Stimulated activated CD8-positive, alpha-beta memory T cell treated with anti-CD3 and anti-CD28 coated beads, Interleukin-7, amount 100 ng/mL, for 48 hours (primary cell): ENCODE results near the gene PITPNC1.
"Not testable (repeated sequence)": the region's sequence is repeated elsewhere in the genome, so short reads cannot be mapped to it uniquely, and the experiment has no call there.

Experiments
- DNase-seq, 2 donors: peaks; one replicate each; pipeline ENCODE4 v3.0.0-alpha.2; 2020; ENCODE audit warnings: low read depth in 1 of 2; ENCODE audit errors: extremely low read depth in 1 of 2

The PITPNC1 gene

GRCh38 chr17:67569873-67570272 lies 192.8 kb downstream of the PITPNC1 start:
- no peak for DNase-seq

- no peak for DNase-seq
Measured at GRCh38 chr17:67570797-67571196, 193.7 kb downstream of the PITPNC1 start.

- DNase-seq, result no peak
Measured at GRCh38 chr17:67571478-67571877, 194.4 kb downstream of the PITPNC1 start.

GRCh38 chr17:67573987-67574657 lies 197.0 kb downstream of the PITPNC1 start:
- DNase-seq, result no peak

DNA sequence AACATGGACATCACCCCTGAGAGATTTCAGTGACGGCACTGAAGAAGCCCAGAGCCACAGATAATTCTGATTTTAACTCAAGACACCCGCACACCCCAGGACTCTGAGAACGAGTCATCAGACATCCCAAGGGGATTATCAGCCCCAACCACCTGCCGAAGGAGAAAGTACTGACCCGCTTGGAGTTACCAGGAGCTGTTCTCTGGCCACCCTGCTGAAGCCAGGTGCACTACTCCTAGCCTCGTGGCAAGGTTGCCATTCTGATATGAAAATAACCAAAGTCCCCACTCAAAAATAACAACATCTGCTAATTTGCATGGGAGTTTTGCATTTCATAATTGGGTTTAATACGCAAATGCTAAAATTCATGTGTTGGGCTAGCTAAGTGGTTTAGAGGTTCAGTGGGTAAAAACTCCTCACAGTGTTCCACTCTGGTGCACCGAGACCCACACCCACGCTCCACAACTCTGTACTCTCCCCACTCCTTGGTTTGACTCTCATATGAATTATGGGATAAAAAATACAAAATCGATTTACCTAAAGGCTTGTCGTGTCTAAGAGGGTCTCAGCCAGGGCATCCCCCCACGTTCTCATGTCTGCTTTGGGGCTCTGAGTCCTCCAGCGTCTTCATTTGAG lies 197.7 kb downstream of the PITPNC1 start:
- no peak for DNase-seq

- no peak for DNase-seq
Measured at GRCh38 chr17:67575325-67575724, 198.2 kb downstream of the PITPNC1 start.

- DNase-seq, result no peak
Measured at GRCh38 chr17:67576471-67577115, 199.5 kb downstream of the PITPNC1 start.

- no peak for DNase-seq
Measured at GRCh38 chr17:67577429-67578141, 200.5 kb downstream of the PITPNC1 start.

GRCh38 chr17:67578142-67578457 lies 201.0 kb downstream of the PITPNC1 start:
- DNase-seq, result no peak

DNA sequence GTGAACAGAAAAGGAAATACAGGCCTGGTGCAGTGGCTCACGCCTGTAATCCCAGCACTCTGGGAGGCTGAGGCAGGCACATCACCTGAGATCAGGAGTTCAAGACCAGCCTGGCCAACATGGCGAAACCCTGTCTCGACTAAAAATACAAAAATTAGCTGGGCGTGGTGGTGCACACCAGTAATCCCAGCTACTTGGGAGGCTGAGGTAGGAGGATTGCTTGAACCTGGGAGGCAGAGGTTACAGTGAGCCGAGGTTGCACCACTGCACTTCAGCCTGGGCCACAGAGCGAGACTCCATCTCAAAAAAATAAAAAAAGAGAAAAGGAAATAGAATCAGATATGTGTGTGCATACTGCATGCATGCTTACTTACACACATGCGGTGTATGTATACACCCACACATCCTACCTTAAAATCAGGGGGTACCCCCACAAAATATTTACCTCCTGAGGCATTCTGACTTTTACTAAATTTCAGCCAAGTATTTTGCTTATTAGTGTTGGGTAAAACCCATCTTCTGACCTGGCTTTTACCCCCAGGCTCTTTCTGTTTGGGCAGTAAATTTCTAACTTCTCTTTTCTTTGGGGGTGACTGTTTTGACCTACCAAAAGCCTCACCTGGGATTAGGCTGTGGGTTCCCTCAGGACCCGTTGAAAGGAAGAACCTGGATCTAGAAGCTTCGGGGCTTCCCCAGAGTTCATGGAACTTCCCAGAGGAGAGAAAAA lies 201.8 kb downstream of the PITPNC1 start:
- not testable (repeated sequence) for DNase-seq

DNA sequence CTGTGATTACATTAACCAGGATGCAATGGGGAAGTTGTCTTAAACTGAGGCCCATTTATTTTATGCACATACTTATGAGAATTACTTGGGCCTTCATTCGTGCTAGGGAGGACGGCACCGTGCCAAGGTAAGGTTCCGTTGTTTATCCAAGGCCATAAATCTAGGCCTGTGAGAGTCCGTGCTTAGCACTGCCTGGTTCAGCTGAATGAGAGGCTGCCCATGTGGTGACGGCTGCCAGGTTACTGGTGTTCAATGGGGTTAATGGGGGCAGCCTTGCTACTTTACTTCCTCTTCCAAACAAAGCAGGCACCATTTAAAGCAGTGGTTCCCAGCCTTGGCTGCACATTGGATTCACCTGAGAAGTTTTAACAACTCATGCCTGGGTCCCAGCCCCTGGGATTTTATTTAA lies 205.6 kb downstream of the PITPNC1 start:
- no peak for DNase-seq

DNA sequence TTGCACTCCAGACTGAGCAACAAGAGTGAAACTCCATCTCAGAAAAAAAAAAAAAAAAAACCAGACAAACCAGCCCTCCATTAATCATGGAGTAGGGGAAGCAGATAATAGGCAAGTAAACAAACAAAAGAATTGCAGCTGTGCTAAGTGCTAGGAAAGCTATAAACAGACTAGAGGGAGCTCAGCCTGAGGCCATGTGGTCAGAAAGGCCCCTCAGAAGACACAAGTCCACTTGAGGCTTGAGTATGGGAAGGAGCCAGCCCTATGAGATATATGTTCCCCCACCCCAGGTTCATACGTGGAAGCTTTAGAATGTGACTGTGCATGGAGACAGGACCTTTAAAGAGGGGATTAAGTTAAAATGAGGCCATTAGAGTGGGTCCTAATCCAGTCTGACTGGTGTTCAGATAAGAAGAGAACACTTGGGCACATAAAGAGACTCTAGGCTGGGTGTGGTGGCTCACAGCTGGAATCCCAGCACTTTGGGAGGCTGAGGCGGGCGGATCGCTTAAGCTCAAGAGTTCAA lies 208.1 kb downstream of the PITPNC1 start:
- DNase-seq, result no peak

DNA sequence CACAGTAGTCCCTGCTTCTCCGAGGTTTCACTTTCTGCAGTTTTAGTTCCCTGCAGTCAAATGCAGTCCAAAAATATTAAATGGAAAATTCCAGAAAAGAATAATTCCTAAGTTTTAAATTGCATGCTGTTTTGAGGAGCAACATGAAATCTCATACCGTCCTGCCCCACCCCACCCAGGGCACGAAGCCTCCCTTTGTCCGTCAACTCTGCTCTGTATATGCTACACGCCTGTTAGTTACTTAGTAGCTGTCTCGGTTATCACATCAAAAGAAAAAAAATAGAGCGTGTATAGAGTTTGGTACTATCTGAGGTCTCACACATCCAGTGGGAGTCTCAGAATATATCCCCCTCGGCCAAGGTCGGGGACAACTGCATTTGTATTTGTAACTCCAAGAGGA lies 211.2 kb downstream of the PITPNC1 start:
- DNase-seq, result no peak

GRCh38 chr17:67594115-67594880 lies 217.2 kb downstream of the PITPNC1 start:
- no peak for DNase-seq

GRCh38 chr17:67600408-67600807 lies 223.3 kb downstream of the PITPNC1 start:
- no peak for DNase-seq

- no peak for DNase-seq
Measured at GRCh38 chr17:67601897-67602296, 224.8 kb downstream of the PITPNC1 start.

DNA sequence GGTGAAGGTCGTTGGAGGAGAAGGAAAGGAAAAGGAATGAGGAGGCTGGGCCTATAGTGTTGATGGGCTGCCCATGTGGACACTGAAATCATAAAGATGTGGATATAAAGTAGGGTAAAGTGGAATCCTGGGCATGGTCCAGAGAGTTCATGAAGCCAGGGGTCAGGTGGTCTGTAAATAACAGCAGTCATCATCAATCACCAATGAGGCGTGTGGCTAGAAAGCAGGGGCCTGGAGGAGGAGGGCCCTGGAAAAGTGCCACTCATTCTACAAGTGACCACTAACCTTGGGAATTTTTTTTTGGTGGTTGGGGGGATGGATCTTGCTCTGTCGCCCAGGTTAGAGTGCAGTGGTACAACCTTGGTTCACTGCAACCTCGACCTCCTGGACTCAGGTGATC lies 225.4 kb downstream of the PITPNC1 start:
- DNase-seq, result no peak

GRCh38 chr17:67602974-67603373 lies 225.9 kb downstream of the PITPNC1 start:
- DNase-seq, result no peak

DNA sequence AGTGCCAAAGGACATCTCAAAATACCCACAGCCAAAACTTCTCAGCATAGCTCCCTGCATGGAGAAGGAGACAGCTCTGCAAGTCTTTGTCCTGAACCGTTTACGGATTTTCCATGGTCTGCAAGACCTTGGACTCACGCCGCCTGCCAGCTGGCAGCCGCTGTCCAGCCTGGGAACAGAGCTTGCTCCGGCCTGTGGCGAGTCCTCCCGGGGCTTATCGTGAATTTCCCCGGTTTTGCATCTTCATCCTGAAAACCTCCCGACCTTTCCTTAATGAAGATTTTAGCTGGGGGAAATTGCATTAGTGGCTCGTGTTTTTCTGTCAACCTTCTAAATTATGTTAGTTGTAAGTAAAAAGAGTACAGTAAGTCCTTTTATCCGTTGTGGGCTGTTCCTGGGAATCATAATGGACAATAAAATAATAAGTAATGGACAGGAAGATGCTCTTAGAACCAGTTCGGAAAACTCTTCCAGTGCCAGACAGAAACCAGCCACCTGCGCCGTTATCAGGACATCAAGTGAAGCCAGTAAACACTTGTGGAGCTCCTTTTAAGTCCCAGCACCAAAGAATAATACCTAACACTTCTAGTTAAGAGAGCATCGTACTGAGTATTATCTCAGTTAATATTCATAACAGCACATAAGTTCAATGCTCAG lies 228.3 kb downstream of the PITPNC1 start:
- no peak for DNase-seq

DNA sequence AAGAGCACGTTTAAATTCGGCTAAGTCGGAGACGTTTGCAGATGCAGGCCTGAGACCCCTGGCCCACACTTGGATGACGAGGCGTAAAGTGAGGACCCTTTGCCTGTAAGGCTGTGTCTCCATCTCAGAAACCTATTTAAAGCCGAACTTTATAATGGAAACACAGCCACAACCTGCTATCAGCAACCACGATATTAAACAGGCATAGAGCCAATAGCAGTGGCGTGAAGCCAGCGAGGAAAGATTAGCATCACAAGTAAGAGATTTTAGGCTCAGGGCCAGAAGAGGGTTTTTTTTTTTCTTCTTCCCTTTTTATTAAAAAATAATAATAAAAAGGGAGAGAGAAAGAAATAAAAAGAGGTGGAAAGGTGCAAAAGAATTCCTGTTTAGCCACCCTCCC lies 229.4 kb downstream of the PITPNC1 start:
- DNase-seq, result no peak
